Adrenal gland (tissue), 12 donors: Measurements from ENCODE around the gene DCDC2B. TPM values are rescaled to one million over a fixed set of nuclear protein-coding genes. Genes with fewer than 3 reads are reported as not detected.
A peak's percentile ranks its signal among the peaks of the same experiment; 100 is the strongest.

Experiments
- DNase-seq, 7 donors: peaks; one replicate each; pipeline ENCODE4 v3.0.0-alpha.2; 2019 to 2020
- H3K27ac ChIP-seq, 5 donors: fragments of 200-600 bp; sonication (generic) in 4 of 5; 1 replicate in 3 of 5; 2 replicates in 2 of 5; pipeline versions ENCODE4 v1.5.1 to v1.8.0; 2016 to 2020; ENCODE audit warnings: mild to moderate bottlenecking in 1 of 5
- H3K27me3 ChIP-seq: fragments of 200-600 bp; 2 replicates; pipeline ENCODE4 v1.8.0; 2021
- H3K36me3 ChIP-seq, 2 donors: fragments of 200-600 bp; replicated peaks in 1 of 2; 1 replicate in 1 of 2; 2 replicates in 1 of 2; pipeline versions ENCODE4 v1.5.1 to v1.8.0; 2018 to 2022
- H3K4me1 ChIP-seq, 2 donors: fragments of 200-600 bp; replicated peaks in 1 of 2; 1 replicate in 1 of 2; 2 replicates in 1 of 2; pipeline versions ENCODE4 v1.5.1 to v1.8.0; 2018 to 2021
- H3K4me3 ChIP-seq, 4 donors: fragments of 200-600 bp; sonication (generic) in 3 of 4; one replicate each; pipeline ENCODE4 v1.5.1; 2016 to 2018
- H3K9me3 ChIP-seq, 3 donors: fragments of 200-600 bp; sonication (generic) in 1 of 3; replicated peaks in 1 of 3; 1 replicate in 2 of 3; 2 replicates in 1 of 3; pipeline versions ENCODE4 v1.5.1 to v1.8.0; 2016 to 2021
- CTCF ChIP-seq, 6 experiments: fragments of 450-650 bp in 4 of 6; fragments of 200-600 bp in 2 of 6; sonication (generic) in 1 of 6; IDR thresholded peaks; 1 replicate in 5 of 6; 2 replicates in 1 of 6; pipeline versions ENCODE4 v1.5.1 to v1.8.0; 2016 to 2021; ENCODE audit warnings: antibody characterized with exemption in 6 of 6, mild to moderate bottlenecking in 2 of 6, moderate library complexity in 1 of 6
- POLR2A ChIP-seq, 2 donors: fragments of 450-650 bp; IDR thresholded peaks; one replicate each; pipeline ENCODE4 v1.6.1; 2017; ENCODE audit warnings: antibody characterized with exemption in 2 of 2, mild to moderate bottlenecking in 2 of 2, moderate library complexity in 1 of 2
- WGBS, 4 donors: extraction: QIAGEN DNeasy Blood & Tissue Kit in 2 of 4; methylation state at CpG; one replicate each; pipeline versions ENCODE4 v1.1.5 to v1.1.7; 2013 to 2017; 5-methylcytosine and 5-hydroxymethylcytosine counted together
- intact Hi-C, 2 donors: fragments of 100-400 bp; cut with DNase I; formaldehyde crosslinking; loops; one replicate each; pipeline versions ENCODE4 v1.14.1 to v1.15.0; 2022 to 2023
- polyA plus RNA-seq, 3 donors: library from polyadenylated mRNA; stranded (reverse); fragments of 200-250 nt in 2 of 3; fragments of 350-450 nt in 1 of 3; fragmentation: Illumina TruSeq in 1 of 3; extraction: RNeasy Lipid Tissue Mini Kit (QIAGEN cat#74804) in 1 of 3; gene quantifications; one replicate each; pipeline ENCODE4 v1.2.3, GENCODE V29; 2013 to 2014
- total RNA-seq, 9 donors: library from RNA; depleted of rRNA in 4 of 9; stranded (reverse); fragments of >200 nt in 4 of 9; fragments of 120-200 nt in 1 of 9; fragmentation: NEBNext Ultra II Directional in 1 of 9; extraction: Animal tissue kit (Norgen Biotek cat#: 25700) in 1 of 9; gene quantifications; one replicate each; pipeline versions ENCODE4 v1.1.0 to v1.2.4, GENCODE V29; 2013 to 2023
- donor health status: healthy with polysubstance abuse.
- donor health status: Bipolar disorder and iron deficiency.
- donor health status: DM: yes; HTN: yes; CAD: no.
- donor health status: DM: no; HTN: no; CAD: no.
- donor health status: DM: no; HTN: no; CAD: no.
- donor health status: DM: yes; HTN: yes; CAD: no.

Gene DCDC2B
- total and polyA plus RNA-seq, 12 donors = not detected

- Histone ChIP-seq H3K4me3 (peak within 1 kb of the TSS in 3 of 4 donors; percentile 51 to 77 (median 56)), H3K4me1 (peaks cover 35 to 49% of the 10 kb centered on the region in 2 donors), H3K9me3 (no peaks in the 10 kb centered on the region), H3K36me3 (peaks cover 0 to 30% of the 10 kb centered on the region in 2 donors), H3K27me3 (no peaks in the 10 kb centered on the region), H3K27ac (peak within 1 kb of the TSS; percentile 20 to 90 (median 76))
- intact Hi-C loops = loop anchor here in 1 of 2 donors (5.0 kb wide), 1 partner anchor 47 kb away; the partner anchor contains the start of gene FAM167B
- DNase-seq = peak; percentile 62 to 86 (median 76)
- TF ChIP-seq CTCF (IDR thresholded peaks at IDR 0.05) (no peak), POLR2A (IDR thresholded peaks at IDR 0.05) (peak in 1 of 2 donors; percentile 20)
- 0 to 1% (median 1%) methylated on average over 19 to 34 of the region's 34 CpGs for WGBS, 4 donors
Observed at GRCh38 chr1:32200226-32201010, 8.5 kb upstream of the DCDC2B start, which contains the start of gene CCDC28B. Gene CCDC28B (plus strand): TSS chr1:32200595. CDS start chr1:32201936, 1,341 bp downstream.

GRCh38 chr1:32201011-32201855 lies 7.7 kb upstream of the DCDC2B start:
- 0 to 5% (median 2%) methylated on average over 10 to 26 of the region's 26 CpGs for WGBS, 4 donors
- H3K9me3 ChIP-seq = no peaks in the 10 kb centered on the region
- TF ChIP-seq CTCF (IDR thresholded peaks at IDR 0.05) (no peak), POLR2A (IDR thresholded peaks at IDR 0.05) (no peak)
- peaks cover 0 to 22% of the 10 kb centered on the region in 2 donors for H3K36me3 ChIP-seq
- no peaks in the 10 kb centered on the region for H3K27me3 ChIP-seq
- peak overlapping the region in 2 of 4 donors; percentile 51 to 77 for H3K4me3 ChIP-seq
- H3K27ac ChIP-seq = peak overlapping the region in 4 of 5 donors; percentile 70 to 90 (median 82)
- intact Hi-C loops = loop anchor here in 1 of 2 donors (5.0 kb wide), 1 partner anchor 46 kb away; the partner anchor contains the start of gene FAM167B
- peak; percentile 66 to 86 (median 77) for DNase-seq
- H3K4me1 ChIP-seq = peaks cover 39 to 48% of the 10 kb centered on the region in 2 donors

- H3K4me3 ChIP-seq = peak overlapping the region in 2 of 4 donors; percentile 61 to 73
- intact Hi-C loops = loop anchor here in 1 of 2 donors (5.0 kb wide), 1 partner anchor 42 kb away; the partner anchor contains the start of gene FAM167B
- TF ChIP-seq CTCF (IDR thresholded peaks at IDR 0.05) (no peak), POLR2A (IDR thresholded peaks at IDR 0.05) (no peak)
- H3K4me1 ChIP-seq = peaks cover 24 to 26% of the 10 kb centered on the region in 2 donors
- H3K36me3 ChIP-seq = no peaks in the 10 kb centered on the region
- 28 to 70% (median 35%) methylated on average over 5 to 26 of the region's 26 CpGs for WGBS, 4 donors
- peak in 3 of 7 donors; percentile 19 to 69 (median 39) for DNase-seq
- no peaks in the 10 kb centered on the region for H3K9me3 ChIP-seq
- H3K27me3 ChIP-seq = no peaks in the 10 kb centered on the region
- peak overlapping the region in 2 of 5 donors; percentile 26 to 32 for H3K27ac ChIP-seq
Observed at GRCh38 chr1:32204943-32205361, 3.9 kb upstream of the DCDC2B start.
